ENCODE results near the gene ACADL. TPM values are rescaled to one million over a fixed set of nuclear protein-coding genes. Genes with fewer than 3 reads are reported as not detected.
"Not testable (repeated sequence)": the region's sequence is repeated elsewhere in the genome, so short reads cannot be mapped to it uniquely, and the experiment has no call there.

Gene ACADL
- total RNA-seq, 1 experiment from 2014 or later, result 0.24 TPM

DNA sequence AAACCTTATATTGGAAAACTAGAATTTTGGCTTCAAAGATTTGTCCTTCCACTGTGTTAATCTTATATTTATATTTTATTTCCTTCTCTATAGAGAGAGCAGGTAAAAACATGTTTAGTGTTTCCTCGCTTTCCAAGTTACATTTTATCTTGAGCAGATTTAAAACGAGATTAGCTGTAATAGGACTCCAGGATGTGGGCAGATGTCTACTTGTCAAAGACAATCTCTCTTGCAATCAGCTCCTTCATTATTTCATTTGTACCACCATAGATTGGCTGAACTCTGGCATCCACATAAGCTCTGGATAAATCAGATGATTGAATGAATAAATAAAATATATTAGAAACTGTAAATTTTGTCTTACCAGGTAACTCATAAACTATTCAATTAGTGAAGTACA, 36.5 kb downstream of the ACADL start:
- Histone ChIP-seq H3K4me1 (replicated peaks; ENCODE audit: insufficient read depth) (no peaks in the 10 kb centered on the region), H4K20me1 (ENCODE audit: insufficient read depth) (no peaks in the 10 kb centered on the region), H3K36me3 (ENCODE audit: low read depth) (no peaks in the 10 kb centered on the region), H3K9me2 (ENCODE audit: insufficient read depth) (no peaks in the 10 kb centered on the region), H3F3A (ENCODE audit: insufficient read depth, low read depth) (no peaks in the 10 kb centered on the region), H3K27ac (no peak overlapping the region), H2AFZ (no peak overlapping the region), H3K27me3 (ENCODE audit: insufficient read depth, low read depth) (no peaks in the 10 kb centered on the region), H3K4me3 (no peak overlapping the region), H3K9me3 (ENCODE audit: insufficient read depth, low read depth) (no peaks in the 10 kb centered on the region), H3K79me2 (ENCODE audit: low read depth) (no peaks in the 10 kb centered on the region), H3K4me2 (no peak overlapping the region)
- ChIA-PET POLR2A (ENCODE audit: unreplicated experiment) (no interaction called here), CTCF (no interaction called here)
- BruUV-seq (replicated peaks), result no TSS peak
- DNase-seq, result no peak
- TF ChIP-seq, protein P1, sequence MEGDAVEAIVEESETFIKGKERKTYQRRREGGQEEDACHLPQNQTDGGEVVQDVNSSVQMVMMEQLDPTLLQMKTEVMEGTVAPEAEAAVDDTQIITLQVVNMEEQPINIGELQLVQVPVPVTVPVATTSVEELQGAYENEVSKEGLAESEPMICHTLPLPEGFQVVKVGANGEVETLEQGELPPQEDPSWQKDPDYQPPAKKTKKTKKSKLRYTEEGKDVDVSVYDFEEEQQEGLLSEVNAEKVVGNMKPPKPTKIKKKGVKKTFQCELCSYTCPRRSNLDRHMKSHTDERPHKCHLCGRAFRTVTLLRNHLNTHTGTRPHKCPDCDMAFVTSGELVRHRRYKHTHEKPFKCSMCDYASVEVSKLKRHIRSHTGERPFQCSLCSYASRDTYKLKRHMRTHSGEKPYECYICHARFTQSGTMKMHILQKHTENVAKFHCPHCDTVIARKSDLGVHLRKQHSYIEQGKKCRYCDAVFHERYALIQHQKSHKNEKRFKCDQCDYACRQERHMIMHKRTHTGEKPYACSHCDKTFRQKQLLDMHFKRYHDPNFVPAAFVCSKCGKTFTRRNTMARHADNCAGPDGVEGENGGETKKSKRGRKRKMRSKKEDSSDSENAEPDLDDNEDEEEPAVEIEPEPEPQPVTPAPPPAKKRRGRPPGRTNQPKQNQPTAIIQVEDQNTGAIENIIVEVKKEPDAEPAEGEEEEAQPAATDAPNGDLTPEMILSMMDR (conservative IDR thresholded peaks at IDR 0.05), result no peak
- no peak for TF ChIP-seq EZH2 (IDR thresholded peaks at IDR 0.05; ENCODE audit: low read depth)
- intact Hi-C loops (cut with micrococcal nuclease; ENCODE audit: unreplicated experiment), result no loop called here

DNA sequence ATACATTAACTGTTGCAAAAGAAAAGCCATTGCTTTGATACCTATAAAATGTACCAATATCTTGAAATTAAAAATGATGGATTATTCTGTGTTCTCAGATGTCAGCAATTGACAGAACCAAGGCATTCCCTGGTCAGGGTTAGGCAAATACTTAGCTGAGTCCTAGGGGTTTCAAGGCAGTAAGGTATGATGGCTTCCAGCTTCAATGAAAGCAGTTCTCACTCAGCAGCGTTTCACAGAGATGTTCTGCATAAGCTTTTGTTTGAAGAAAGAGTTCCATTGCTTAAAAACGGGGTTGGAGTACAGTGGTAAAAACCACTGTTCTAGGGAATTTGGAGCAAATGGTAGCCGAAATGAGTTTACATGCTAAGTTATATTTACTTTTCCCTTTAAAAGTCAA, 37.1 kb downstream of the ACADL start:
- H3K4me1 ChIP-seq (replicated peaks; ENCODE audit: insufficient read depth), result no peaks in the 10 kb centered on the region
- no peaks in the 10 kb centered on the region for H3K9me3 ChIP-seq (ENCODE audit: insufficient read depth, low read depth)
- H3K79me2 ChIP-seq (ENCODE audit: low read depth), result no peaks in the 10 kb centered on the region
- BruUV-seq (replicated peaks), result no TSS peak
- H3F3A ChIP-seq (ENCODE audit: insufficient read depth, low read depth), result no peaks in the 10 kb centered on the region
- no peaks in the 10 kb centered on the region for H3K36me3 ChIP-seq (ENCODE audit: low read depth)
- H3K27me3 ChIP-seq (ENCODE audit: insufficient read depth, low read depth), result no peaks in the 10 kb centered on the region
- TF ChIP-seq, protein P1 (conservative IDR thresholded peaks at IDR 0.05), result no peak
- no peak for TF ChIP-seq EZH2 (IDR thresholded peaks at IDR 0.05; ENCODE audit: low read depth)
- intact Hi-C loops (cut with micrococcal nuclease; ENCODE audit: unreplicated experiment), result no loop called here
- DNase-seq, result no peak
- ChIA-PET CTCF (no interaction called here), POLR2A (ENCODE audit: unreplicated experiment) (no interaction called here)
- no peak overlapping the region for H3K4me3 ChIP-seq
- no peak overlapping the region for H3K4me2 ChIP-seq
- no peaks in the 10 kb centered on the region for H4K20me1 ChIP-seq (ENCODE audit: insufficient read depth)
- no peaks in the 10 kb centered on the region for H3K9me2 ChIP-seq (ENCODE audit: insufficient read depth)
- no peak overlapping the region for H3K27ac ChIP-seq
- H2AFZ ChIP-seq, result no peak overlapping the region

DNA sequence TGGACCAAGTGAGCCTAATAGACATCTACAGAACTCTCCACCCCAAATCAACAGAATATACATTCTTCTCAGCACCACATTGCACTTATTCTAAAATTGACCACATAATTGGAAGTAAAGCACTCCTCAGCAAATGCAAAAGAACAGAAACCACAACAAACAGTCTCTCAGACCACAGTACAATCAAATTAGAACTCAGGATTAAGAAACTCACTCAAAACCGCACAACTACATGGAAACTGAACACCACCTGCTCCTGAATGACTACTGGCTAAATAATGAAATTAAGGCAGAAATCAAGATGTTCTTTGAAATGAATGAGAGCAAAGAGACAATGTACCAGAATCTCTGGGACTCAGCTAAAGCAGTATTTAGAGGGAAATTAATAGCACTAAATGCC, 41.3 kb downstream of the ACADL start:
- BruUV-seq (replicated peaks); CTCF ChIA-PET; H3K9me2 ChIP-seq (ENCODE audit: insufficient read depth); intact Hi-C loops (cut with micrococcal nuclease; ENCODE audit: unreplicated experiment); DNase-seq; H3K27ac ChIP-seq; H2AFZ ChIP-seq; H3K9me3 ChIP-seq (ENCODE audit: insufficient read depth, low read depth); H3K79me2 ChIP-seq (ENCODE audit: low read depth); H3K36me3 ChIP-seq (ENCODE audit: low read depth); H3K4me1 ChIP-seq (replicated peaks; ENCODE audit: insufficient read depth); H3K27me3 ChIP-seq (ENCODE audit: insufficient read depth, low read depth); H3K4me3 ChIP-seq; H4K20me1 ChIP-seq (ENCODE audit: insufficient read depth); H3K4me2 ChIP-seq; H3F3A ChIP-seq (ENCODE audit: insufficient read depth, low read depth): not testable (repeated sequence)
- POLR2A ChIA-PET (ENCODE audit: unreplicated experiment), result interaction anchor here (0.6 kb wide), 1 partner anchor 195 kb away, joined by 17 read pairs; no protein-coding TSS in a partner anchor

DNA sequence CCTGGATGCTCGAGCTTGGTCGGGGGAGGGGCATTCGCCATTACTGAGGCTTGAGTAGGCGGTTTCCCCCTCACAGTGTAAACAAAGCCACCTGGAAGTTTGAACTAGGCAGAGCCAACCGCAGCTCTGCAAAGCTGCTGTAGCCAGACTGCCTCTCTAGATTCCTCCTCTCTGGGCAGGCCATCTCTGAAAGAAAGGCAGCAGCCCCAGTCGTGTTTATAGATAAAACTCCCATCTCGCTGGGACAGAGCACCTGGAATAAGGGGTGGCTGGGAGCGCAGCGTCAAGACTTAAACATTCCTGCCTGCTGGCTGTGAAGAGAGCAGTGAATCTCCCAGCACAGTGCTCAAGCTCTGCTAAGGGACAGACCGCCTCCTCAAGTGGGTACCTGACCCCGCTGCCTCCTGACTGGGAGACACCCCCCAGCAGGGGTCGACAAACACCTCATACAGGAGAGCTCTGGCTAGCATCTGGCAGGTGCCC, 43.6 kb downstream of the ACADL start:
- H3K9me2 ChIP-seq (ENCODE audit: insufficient read depth); CTCF ChIA-PET; H3K79me2 ChIP-seq (ENCODE audit: low read depth); H3K27me3 ChIP-seq (ENCODE audit: insufficient read depth, low read depth); H2AFZ ChIP-seq; H3K4me3 ChIP-seq; intact Hi-C loops (cut with micrococcal nuclease; ENCODE audit: unreplicated experiment); H3K9me3 ChIP-seq (ENCODE audit: insufficient read depth, low read depth); POLR2A ChIA-PET (ENCODE audit: unreplicated experiment); BruUV-seq (replicated peaks); H3K4me1 ChIP-seq (replicated peaks; ENCODE audit: insufficient read depth); H4K20me1 ChIP-seq (ENCODE audit: insufficient read depth); H3F3A ChIP-seq (ENCODE audit: insufficient read depth, low read depth); H3K27ac ChIP-seq; H3K4me2 ChIP-seq; H3K36me3 ChIP-seq (ENCODE audit: low read depth); DNase-seq: not testable (repeated sequence)

DNA sequence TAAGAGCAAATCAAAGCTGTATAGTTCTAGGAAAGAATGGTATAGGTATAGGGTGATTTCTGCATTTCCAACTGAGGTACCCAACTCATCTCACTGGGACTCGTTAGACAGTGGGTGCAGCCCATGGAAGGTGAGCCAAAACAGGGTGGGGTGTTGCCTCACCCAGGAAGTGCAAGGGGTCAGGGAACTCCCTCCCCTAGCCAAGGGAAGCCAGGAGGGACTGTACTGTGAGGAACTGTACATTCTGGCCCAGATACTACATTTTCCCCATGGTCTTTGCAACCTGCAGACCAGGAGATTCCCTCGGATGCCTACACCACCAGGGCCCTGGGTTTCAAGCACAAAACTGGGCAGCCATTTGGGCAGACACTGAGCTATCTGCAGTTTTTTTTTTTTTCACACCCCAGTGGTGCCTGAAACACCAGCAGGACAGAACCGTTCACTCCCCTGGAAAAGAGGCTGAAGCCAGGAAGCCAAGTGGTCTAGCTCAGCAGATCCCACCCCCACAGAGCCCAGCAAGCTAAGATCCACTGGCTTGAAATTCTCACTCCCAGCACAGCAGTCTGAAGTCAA, 44.1 kb downstream of the ACADL start:
- BruUV-seq (replicated peaks); H3K9me3 ChIP-seq (ENCODE audit: insufficient read depth, low read depth); H3K79me2 ChIP-seq (ENCODE audit: low read depth); H4K20me1 ChIP-seq (ENCODE audit: insufficient read depth); H3K4me2 ChIP-seq; H3K27ac ChIP-seq; H3K9me2 ChIP-seq (ENCODE audit: insufficient read depth); H3K36me3 ChIP-seq (ENCODE audit: low read depth); H3F3A ChIP-seq (ENCODE audit: insufficient read depth, low read depth); H2AFZ ChIP-seq; intact Hi-C loops (cut with micrococcal nuclease; ENCODE audit: unreplicated experiment); CTCF ChIA-PET; DNase-seq; H3K4me1 ChIP-seq (replicated peaks; ENCODE audit: insufficient read depth); H3K4me3 ChIP-seq; H3K27me3 ChIP-seq (ENCODE audit: insufficient read depth, low read depth): not testable (repeated sequence)
- POLR2A ChIA-PET (ENCODE audit: unreplicated experiment), result interaction anchor here (0.6 kb wide), 1 partner anchor 9 kb away, joined by 7 read pairs; no protein-coding TSS in a partner anchor

Measured in PC-9 (cell line).